ENCODE data around the gene TNK1.

TNK1 gene

DNA sequence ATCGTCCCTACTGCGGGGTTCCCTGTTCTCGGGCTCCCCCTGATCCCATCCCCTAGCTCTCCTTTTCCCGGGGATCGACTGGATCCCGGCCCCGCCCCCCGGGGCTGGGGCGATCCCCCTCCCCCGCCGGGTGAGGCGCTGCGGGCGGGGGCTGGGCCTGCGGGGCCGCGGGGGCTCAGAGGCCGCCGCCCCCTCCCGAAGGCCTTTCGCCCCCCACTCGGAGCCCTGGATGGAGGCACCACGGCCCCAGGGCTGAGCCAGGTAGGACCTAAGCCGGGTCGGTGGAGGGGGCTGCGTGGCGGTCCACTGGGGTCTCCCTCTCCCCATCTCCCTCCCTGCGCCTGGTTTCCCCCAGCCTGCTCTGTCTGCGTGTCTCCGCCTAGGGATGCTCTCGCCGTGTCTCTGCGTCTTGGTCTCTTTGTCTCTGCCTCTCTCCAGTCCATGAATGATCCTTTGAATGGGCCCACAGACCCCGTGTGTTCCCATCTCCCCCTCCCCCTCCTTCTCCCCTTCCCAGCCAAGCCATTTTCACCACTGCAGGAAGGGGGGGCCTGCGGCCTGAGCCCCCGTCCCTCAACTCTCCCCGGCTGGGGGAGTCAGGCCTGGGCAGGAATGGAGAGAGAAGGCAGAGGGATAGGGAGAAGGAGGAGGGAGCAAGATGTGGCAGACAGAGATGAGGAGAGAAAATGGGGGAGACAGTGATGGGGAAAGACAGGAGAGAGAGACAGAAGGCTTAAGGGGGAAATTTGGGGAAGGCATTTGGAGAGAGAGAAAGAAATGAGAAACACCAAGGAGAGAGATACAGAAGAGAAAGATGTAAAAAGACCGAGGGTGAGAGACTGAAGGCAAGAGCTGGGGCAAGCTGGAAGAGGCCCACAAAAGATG is 24.7 kb downstream of the TNK1 start:
- H4K20me1 ChIP-seq (ENCODE audit: insufficient read depth, low read length), result 0 out of 2 replicates have a peak, but pooled peaks cover 2% of the 10 kb centered on the region
- H3K27me3 ChIP-seq (ENCODE audit: insufficient read depth, low read length, poor library complexity), result no peaks in the 10 kb centered on the region
- peak overlapping the region; percentile 96 for H3K4me2 ChIP-seq (ENCODE audit: insufficient read depth, low read length)
- peaks cover 9% of the 10 kb centered on the region; the same call in 1 of the 2 replicates for H3K79me2 ChIP-seq (ENCODE audit: insufficient read depth, low read length)
- peak; percentile 10 for DNase-seq
- peaks cover 25% of the 10 kb centered on the region for H3K4me1 ChIP-seq (ENCODE audit: insufficient read depth, low read length)
- no peaks in the 10 kb centered on the region for H3K9me3 ChIP-seq (ENCODE audit: insufficient read depth, low read length, severe bottlenecking)
- TF ChIP-seq, protein P1, sequence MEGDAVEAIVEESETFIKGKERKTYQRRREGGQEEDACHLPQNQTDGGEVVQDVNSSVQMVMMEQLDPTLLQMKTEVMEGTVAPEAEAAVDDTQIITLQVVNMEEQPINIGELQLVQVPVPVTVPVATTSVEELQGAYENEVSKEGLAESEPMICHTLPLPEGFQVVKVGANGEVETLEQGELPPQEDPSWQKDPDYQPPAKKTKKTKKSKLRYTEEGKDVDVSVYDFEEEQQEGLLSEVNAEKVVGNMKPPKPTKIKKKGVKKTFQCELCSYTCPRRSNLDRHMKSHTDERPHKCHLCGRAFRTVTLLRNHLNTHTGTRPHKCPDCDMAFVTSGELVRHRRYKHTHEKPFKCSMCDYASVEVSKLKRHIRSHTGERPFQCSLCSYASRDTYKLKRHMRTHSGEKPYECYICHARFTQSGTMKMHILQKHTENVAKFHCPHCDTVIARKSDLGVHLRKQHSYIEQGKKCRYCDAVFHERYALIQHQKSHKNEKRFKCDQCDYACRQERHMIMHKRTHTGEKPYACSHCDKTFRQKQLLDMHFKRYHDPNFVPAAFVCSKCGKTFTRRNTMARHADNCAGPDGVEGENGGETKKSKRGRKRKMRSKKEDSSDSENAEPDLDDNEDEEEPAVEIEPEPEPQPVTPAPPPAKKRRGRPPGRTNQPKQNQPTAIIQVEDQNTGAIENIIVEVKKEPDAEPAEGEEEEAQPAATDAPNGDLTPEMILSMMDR (IDR thresholded peaks at IDR 0.05; ENCODE audit: borderline replicate concordance, extremely low read depth, low read length, poor library complexity, severe bottlenecking), result no peak
- no peak for TF ChIP-seq EZH2 (IDR thresholded peaks at IDR 0.05; ENCODE audit: borderline replicate concordance, low read depth, low read length, severe bottlenecking)
- no peak for ATAC-seq (ENCODE audit: insufficient read depth, low read depth)
- peak overlapping the region; percentile 46 to 89; a peak in 3 of 4 replicates for H3K4me3 ChIP-seq (ENCODE audit: low read depth in 1 of 2, low read length in 2 of 2)
- H3K36me3 ChIP-seq (ENCODE audit: insufficient read depth, low read length), result peaks cover 21% of the 10 kb centered on the region
- peak overlapping the region; percentile 76 for H3K27ac ChIP-seq (ENCODE audit: low read length)
- peak overlapping the region; percentile 82 for H3K9ac ChIP-seq (ENCODE audit: low read depth, low read length)
- peak overlapping the region; percentile 75; the same call in 1 of the 2 replicates for H2AFZ ChIP-seq (ENCODE audit: low read depth, low read length)

DNA sequence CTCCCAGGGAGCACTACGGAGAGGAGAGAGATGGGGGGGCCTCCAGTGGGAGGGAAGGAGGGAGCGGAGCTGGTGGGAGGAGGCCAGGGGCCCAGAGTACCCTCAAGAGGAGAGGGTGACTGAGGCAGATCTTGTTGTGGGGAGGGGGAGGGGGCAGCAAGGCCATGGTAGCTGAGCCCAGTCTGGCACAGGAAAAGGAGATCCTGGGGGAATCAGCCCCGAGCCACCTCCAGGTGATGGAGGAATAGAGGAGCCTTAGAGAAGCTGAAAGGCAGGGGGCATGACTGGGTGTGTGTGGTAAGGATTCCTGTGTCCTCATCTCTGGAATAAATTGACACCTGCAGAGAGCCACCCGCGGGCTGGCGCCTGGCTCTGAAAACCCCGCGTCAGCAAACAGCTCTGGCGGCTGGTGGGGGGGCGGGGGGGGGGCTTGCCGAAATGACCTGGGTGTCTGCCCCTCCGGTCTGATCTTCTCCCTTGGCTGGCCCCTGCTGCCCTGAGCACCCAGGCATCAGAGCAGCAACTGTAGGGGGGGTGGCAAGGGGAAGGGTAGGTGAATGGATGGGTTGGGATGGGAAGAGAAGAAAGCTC is 25.4 kb downstream of the TNK1 start:
- Histone ChIP-seq H3K4me2 (ENCODE audit: insufficient read depth, low read length) (peak overlapping the region; percentile 96), H3K9ac (ENCODE audit: low read depth, low read length) (no peak overlapping the region), H3K4me3 (ENCODE audit: low read depth in 1 of 2, low read length in 2 of 2) (no peak overlapping the region)

DNA sequence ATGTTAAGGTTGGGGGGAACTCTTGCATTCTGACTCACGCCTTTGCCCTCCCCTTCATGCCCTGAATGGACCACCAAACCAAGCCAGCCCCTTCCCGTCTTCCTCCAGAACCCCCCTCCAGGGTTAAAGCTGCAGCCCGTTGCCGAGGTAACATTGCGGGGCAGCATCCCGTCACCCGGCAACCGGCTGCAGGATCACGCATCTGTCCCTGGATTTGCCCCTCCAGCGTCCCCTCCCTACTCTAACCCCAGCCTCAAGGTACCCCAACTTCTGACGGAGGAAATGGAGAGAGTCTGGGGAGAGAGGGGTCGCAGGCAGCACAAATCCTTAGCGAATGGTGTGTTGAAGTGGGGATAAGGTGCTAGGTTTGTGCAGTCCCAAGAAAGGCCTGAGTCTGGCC is 26.2 kb downstream of the TNK1 start:
- Histone ChIP-seq H3K4me2 (ENCODE audit: insufficient read depth, low read length) (no peak overlapping the region), H3K36me3 (ENCODE audit: insufficient read depth, low read length) (peaks cover 23% of the 10 kb centered on the region)

More for the DNA sequence above, 25.4 kb downstream of the TNK1 start:
- no peaks in the 10 kb centered on the region for H3K9me3 ChIP-seq (ENCODE audit: insufficient read depth, low read length, severe bottlenecking)
- 0 out of 2 replicates have a peak, but pooled peaks cover 2% of the 10 kb centered on the region for H4K20me1 ChIP-seq (ENCODE audit: insufficient read depth, low read length)
- H2AFZ ChIP-seq (ENCODE audit: low read depth, low read length), result no peak overlapping the region
- no peak for TF ChIP-seq EZH2 (IDR thresholded peaks at IDR 0.05; ENCODE audit: borderline replicate concordance, low read depth, low read length, severe bottlenecking)
- TF ChIP-seq, protein P1 (IDR thresholded peaks at IDR 0.05; ENCODE audit: borderline replicate concordance, extremely low read depth, low read length, poor library complexity, severe bottlenecking), result no peak
- no peak overlapping the region for H3K27ac ChIP-seq (ENCODE audit: low read length)
- peaks cover 23% of the 10 kb centered on the region for H3K36me3 ChIP-seq (ENCODE audit: insufficient read depth, low read length)
- DNase-seq (no peak), ATAC-seq (ENCODE audit: insufficient read depth, low read depth) (no peak)
- H3K4me1 ChIP-seq (ENCODE audit: insufficient read depth, low read length), result peaks cover 25% of the 10 kb centered on the region
- H3K79me2 ChIP-seq (ENCODE audit: insufficient read depth, low read length), result peaks cover 9% of the 10 kb centered on the region; the same call in 1 of the 2 replicates
- no peaks in the 10 kb centered on the region for H3K27me3 ChIP-seq (ENCODE audit: insufficient read depth, low read length, poor library complexity)

More for the DNA sequence above, 26.2 kb downstream of the TNK1 start:
- H4K20me1 ChIP-seq (ENCODE audit: insufficient read depth, low read length), result 0 out of 2 replicates have a peak, but pooled peaks cover 2% of the 10 kb centered on the region
- H3K4me3 ChIP-seq (ENCODE audit: low read depth in 1 of 2, low read length in 2 of 2), result no peak overlapping the region
- H3K9ac ChIP-seq (ENCODE audit: low read depth, low read length), result no peak overlapping the region
- ATAC-seq (ENCODE audit: insufficient read depth, low read depth) (no peak), DNase-seq (no peak)
- H3K4me1 ChIP-seq (ENCODE audit: insufficient read depth, low read length), result peaks cover 25% of the 10 kb centered on the region
- no peak overlapping the region for H2AFZ ChIP-seq (ENCODE audit: low read depth, low read length)
- H3K27me3 ChIP-seq (ENCODE audit: insufficient read depth, low read length, poor library complexity), result no peaks in the 10 kb centered on the region
- H3K27ac ChIP-seq (ENCODE audit: low read length), result no peak overlapping the region
- H3K79me2 ChIP-seq (ENCODE audit: insufficient read depth, low read length), result peaks cover 9% of the 10 kb centered on the region; the same call in 1 of the 2 replicates
- TF ChIP-seq, protein P1 (IDR thresholded peaks at IDR 0.05; ENCODE audit: borderline replicate concordance, extremely low read depth, low read length, poor library complexity, severe bottlenecking), result no peak
- TF ChIP-seq EZH2 (IDR thresholded peaks at IDR 0.05; ENCODE audit: borderline replicate concordance, low read depth, low read length, severe bottlenecking), result no peak
- H3K9me3 ChIP-seq (ENCODE audit: insufficient read depth, low read length, severe bottlenecking), result no peaks in the 10 kb centered on the region

Measured in DND-41 (cell line).